ENCODE measurements around the gene AOPEP.

GRCh38 chr9:94726495-94727191 is at the start of gene AOPEP:
- TF ChIP-seq CTCF (IDR thresholded peaks at IDR 0.05) (peak in 1 of 4 experiments; percentile 14), POLR2A (IDR thresholded peaks at IDR 0.05) (peak; percentile 46 to 59), EP300 (IDR thresholded peaks at IDR 0.05) (no peak), POLR2AphosphoS5 (IDR thresholded peaks at IDR 0.05) (peak; percentile 90)

All from gastroesophageal sphincter (tissue), 3 donors.